ENCODE results near the gene R3HDM2.
"Not testable (repeated sequence)": the region's sequence is repeated elsewhere in the genome, so short reads cannot be mapped to it uniquely, and the experiment has no call there.

- TF ChIP-seq CTCF (IDR thresholded peaks at IDR 0.05); POLR2A (IDR thresholded peaks at IDR 0.05); POLR2AphosphoS5 (IDR thresholded peaks at IDR 0.05); EP300 (IDR thresholded peaks at IDR 0.05; ENCODE audit: low read depth): not testable (repeated sequence)
These were observed 118.6 kb downstream of the R3HDM2 start for GRCh38 chr12:57312287-57312686.

Data from transverse colon (tissue), 4 donors.